Effector memory CD8-positive, alpha-beta T cell (primary cell): ENCODE data around the gene SNTB2.

Experiments used
- ATAC-seq: fragments of 150-1000 bp; cut with Tn5 transposase; replicated peaks from 2 replicates; pipeline ENCODE4 v1.10.0; 2021; ENCODE audit warnings: mild to moderate bottlenecking, moderate library complexity
- DNase-seq, 3 experiments: peaks; one replicate each; pipeline ENCODE4 v3.0.0; 2021
- H3K27ac Mint-ChIP-seq, 2 donors: one replicate each; pipeline ENCODE4 v1.8.0; 2022; ENCODE audit warnings: mild to moderate bottlenecking in 2 of 2, mixed read lengths in 2 of 2, moderate library complexity in 2 of 2
- H3K27me3 Mint-ChIP-seq, 2 donors: one replicate each; pipeline ENCODE4 v1.8.0; 2022; ENCODE audit warnings: mixed read lengths in 2 of 2
- H3K36me3 Mint-ChIP-seq: one replicate; pipeline ENCODE4 v1.8.0; 2022; ENCODE audit warnings: mild to moderate bottlenecking, moderate library complexity, mixed read lengths; ENCODE audit not compliant: insufficient read depth
- H3K4me1 Mint-ChIP-seq, 2 donors: one replicate each; pipeline ENCODE4 v1.8.0; 2022; ENCODE audit warnings: low read depth in 2 of 2, mixed read lengths in 2 of 2
- H3K4me3 Mint-ChIP-seq, 2 donors: one replicate each; pipeline ENCODE4 v1.8.0; 2022; ENCODE audit warnings: mild to moderate bottlenecking in 2 of 2, mixed read lengths in 2 of 2, moderate library complexity in 2 of 2
- H3K9me3 Mint-ChIP-seq, 2 donors: one replicate each; pipeline ENCODE4 v1.8.0; 2022; ENCODE audit warnings: mixed read lengths in 2 of 2

SNTB2 gene

DNA sequence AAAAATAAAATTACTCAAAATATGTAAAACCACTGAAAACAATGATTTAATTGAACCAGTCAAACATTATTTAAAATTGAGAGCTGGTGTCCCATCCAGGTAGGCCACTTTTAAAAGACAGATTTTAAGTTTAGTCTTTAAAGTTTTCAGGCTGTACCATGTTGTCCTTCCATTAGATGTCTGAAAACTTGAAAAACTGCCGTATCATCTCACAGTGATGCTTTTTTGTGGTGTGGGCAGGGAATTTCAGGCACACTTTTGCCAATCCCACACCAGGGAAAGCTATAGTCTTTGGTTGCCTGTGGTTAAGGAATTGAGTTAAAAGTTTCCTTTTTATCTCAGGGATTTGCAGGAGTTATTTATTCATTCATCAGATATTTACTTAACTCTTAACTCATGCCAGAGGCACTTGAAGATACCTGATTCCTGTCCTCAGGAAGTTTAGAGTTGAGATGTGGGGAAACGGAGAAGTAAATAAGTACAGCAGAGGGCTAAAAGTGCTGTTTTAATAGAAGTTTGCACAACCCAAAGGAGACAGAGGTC, 3.2 kb downstream of the SNTB2 start:
- no peaks in the 10 kb centered on the region for H3K9me3 Mint-ChIP-seq

DNA sequence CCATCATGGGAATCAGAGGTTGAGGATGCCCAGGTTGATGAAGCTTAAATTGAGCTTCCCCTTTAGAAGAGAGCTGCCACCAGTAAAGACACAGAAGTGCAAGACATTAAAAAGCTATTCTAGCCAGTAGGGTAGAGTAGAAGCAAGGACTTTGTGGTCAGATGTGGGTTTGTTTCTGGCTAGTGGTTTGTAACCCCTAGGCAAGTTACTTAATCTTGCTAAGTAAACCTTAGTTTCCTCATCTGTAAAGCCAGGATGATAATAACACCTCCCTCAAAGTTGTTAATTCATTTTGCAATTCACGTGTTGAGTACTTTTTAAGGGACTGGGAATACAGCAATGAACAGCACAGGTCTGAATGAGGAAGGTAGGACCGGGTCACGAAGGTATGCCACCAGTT, 3.6 kb downstream of the SNTB2 start:
- peak overlapping the region; percentile 68 to 73 for H3K4me3 Mint-ChIP-seq

More for the DNA sequence above, 3.2 kb downstream of the SNTB2 start:
- Mint-ChIP-seq H3K4me1 (peaks cover 41 to 64% of the 10 kb centered on the region in 2 donors), H3K36me3 (peaks cover 16% of the 10 kb centered on the region), H3K4me3 (peak overlapping the region; percentile 68 to 98), H3K27me3 (no peaks in the 10 kb centered on the region), H3K27ac (peak overlapping the region; percentile 72)
- DNase-seq (no peak), ATAC-seq (no peak)

DNA sequence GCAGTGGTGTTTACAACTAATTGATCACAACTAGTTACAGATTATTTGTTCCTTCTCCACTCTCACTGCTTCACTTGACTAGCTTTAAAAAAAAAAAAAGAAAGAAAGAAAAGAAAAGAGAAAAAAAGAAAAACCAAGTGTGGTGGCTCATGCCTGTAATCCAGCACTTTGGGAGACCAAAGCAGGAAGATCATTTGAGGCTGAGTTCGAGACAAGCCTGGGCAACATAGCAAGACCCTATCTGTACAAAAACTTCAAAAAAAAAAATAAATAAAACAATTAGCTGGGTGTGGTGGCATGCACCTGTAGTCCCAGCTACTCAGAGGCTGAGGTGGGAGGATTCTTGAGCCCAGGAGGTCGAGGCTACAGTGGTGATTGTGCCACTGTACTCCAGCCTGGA, 4.2 kb downstream of the SNTB2 start:
- ATAC-seq, result no peak
- H3K36me3 Mint-ChIP-seq, result peaks cover 16% of the 10 kb centered on the region
- H3K4me3 Mint-ChIP-seq, result peak overlapping the region; percentile 68 to 73
- H3K9me3 Mint-ChIP-seq, result no peaks in the 10 kb centered on the region
- peak overlapping the region; percentile 72 for H3K27ac Mint-ChIP-seq
- peaks cover 41 to 58% of the 10 kb centered on the region in 2 donors for H3K4me1 Mint-ChIP-seq
- no peaks in the 10 kb centered on the region for H3K27me3 Mint-ChIP-seq
- no peak for DNase-seq

More for the DNA sequence above, 3.6 kb downstream of the SNTB2 start:
- Mint-ChIP-seq H3K27me3 (no peaks in the 10 kb centered on the region), H3K4me1 (peaks cover 41 to 61% of the 10 kb centered on the region in 2 donors), H3K27ac (peak overlapping the region; percentile 72), H3K9me3 (no peaks in the 10 kb centered on the region), H3K36me3 (peaks cover 16% of the 10 kb centered on the region)
- DNase-seq (no peak), ATAC-seq (no peak)

DNA sequence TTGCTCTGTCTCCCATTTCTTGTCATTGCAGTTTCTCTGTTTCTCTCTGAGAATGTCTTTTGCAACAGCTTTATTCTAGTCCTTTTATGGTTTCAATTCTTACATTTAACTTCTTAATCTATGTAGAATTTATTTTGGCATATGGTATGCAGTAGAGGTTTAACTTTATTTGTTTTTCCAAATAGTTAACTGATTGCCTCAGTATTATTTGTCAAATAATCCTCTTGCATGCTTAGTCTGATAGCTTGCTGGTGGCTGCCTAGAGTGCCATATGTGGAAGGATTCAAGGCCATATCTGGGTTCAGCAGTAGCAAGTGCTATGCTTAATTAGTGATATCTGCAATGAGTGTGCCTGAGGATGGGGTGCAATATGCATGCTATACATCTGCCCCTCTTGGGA, 6.9 kb downstream of the SNTB2 start:
- ATAC-seq, result no peak
- H3K27me3 Mint-ChIP-seq, result no peaks in the 10 kb centered on the region
- no peak overlapping the region for H3K27ac Mint-ChIP-seq
- peaks cover 4% of the 10 kb centered on the region for H3K36me3 Mint-ChIP-seq
- H3K9me3 Mint-ChIP-seq, result no peaks in the 10 kb centered on the region
- DNase-seq, result no peak
- no peak overlapping the region for H3K4me3 Mint-ChIP-seq
- H3K4me1 Mint-ChIP-seq, result peaks cover 34 to 50% of the 10 kb centered on the region in 2 donors

DNA sequence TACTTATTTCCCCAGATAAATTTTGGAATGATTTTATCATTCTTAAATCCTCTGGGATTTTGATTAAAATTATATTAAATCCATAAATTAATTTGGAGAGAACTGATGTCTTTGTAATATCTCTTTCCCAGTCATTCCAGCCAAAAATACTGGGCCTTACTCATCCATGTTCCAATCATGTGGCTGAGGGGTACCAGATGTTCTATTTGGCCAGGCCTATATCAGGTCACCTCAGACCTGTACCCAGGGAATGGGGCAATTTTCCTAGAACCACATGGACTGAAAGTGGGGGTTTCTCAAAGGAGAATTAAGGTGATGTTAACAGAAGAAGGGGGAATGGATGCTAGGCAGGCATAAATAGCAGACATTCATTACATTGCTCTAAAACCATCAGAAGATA, 7.5 kb downstream of the SNTB2 start:
- Mint-ChIP-seq H3K9me3 (no peaks in the 10 kb centered on the region), H3K4me3 (no peak overlapping the region), H3K4me1 (peaks cover 31 to 52% of the 10 kb centered on the region in 2 donors), H3K27ac (no peak overlapping the region), H3K27me3 (no peaks in the 10 kb centered on the region), H3K36me3 (peaks cover 4% of the 10 kb centered on the region)
- DNase-seq, result no peak
- ATAC-seq, result no peak

DNA sequence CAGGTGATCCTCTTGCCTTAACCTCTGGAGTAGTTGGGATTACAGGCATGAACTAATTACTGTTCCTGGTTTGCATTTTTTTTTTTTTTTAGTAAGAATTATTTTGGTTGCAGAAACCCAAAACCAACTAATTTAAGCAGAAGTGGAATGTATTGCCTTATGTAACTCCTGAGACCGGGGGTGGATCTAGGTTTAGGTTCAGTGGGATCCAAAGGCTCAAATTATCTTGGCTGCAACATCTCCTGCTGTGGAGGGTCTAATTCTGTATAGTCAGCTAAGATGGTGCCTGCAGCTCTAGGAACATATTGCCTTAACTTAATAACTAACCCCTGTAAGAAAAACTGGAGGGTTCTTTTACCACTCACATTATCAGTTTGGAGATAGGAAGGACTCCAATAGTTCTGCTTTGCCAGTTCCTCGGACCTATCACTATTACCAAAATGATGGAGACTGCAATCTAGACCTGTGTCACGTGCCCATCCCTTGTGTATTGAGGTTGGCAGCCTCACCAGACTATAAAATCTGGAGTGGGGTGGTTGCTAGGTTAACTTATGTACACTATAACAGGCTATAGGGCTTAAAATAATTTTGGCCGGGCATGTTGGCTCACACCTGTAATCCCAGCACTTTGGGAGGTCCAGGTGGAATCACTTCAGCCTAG, 8.5 kb downstream of the SNTB2 start:
- ATAC-seq (no peak), DNase-seq (no peak)
- Mint-ChIP-seq H3K4me1 (peaks cover 28 to 56% of the 10 kb centered on the region in 2 donors), H3K9me3 (no peaks in the 10 kb centered on the region), H3K27me3 (no peaks in the 10 kb centered on the region), H3K4me3 (no peak overlapping the region), H3K27ac (no peak overlapping the region), H3K36me3 (peaks cover 8% of the 10 kb centered on the region)

DNA sequence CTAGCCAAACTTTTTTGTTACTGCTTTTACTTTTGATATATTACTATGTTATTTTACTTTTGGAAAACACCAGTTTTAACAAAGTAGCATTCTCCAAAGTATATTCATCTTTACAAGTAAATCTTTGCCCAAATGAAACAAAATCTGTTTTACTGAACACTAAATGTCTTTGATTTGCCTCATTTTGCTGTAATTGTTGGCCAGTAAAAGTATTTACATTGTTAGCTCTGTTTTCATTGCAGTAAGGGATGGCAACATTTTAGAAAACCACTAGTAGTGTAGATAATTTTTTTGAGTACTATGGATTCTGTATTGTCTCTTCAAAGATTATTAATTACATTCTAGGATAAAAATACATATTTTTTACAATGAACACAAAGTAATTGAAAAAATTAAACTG, 10.6 kb downstream of the SNTB2 start:
- peaks cover 21 to 46% of the 10 kb centered on the region in 2 donors for H3K4me1 Mint-ChIP-seq
- H3K36me3 Mint-ChIP-seq, result peaks cover 8% of the 10 kb centered on the region
- no peak overlapping the region for H3K4me3 Mint-ChIP-seq
- no peaks in the 10 kb centered on the region for H3K27me3 Mint-ChIP-seq
- ATAC-seq, result no peak
- no peaks in the 10 kb centered on the region for H3K9me3 Mint-ChIP-seq
- H3K27ac Mint-ChIP-seq, result peak overlapping the region in 1 of 2 donors; percentile 7
- no peak for DNase-seq

DNA sequence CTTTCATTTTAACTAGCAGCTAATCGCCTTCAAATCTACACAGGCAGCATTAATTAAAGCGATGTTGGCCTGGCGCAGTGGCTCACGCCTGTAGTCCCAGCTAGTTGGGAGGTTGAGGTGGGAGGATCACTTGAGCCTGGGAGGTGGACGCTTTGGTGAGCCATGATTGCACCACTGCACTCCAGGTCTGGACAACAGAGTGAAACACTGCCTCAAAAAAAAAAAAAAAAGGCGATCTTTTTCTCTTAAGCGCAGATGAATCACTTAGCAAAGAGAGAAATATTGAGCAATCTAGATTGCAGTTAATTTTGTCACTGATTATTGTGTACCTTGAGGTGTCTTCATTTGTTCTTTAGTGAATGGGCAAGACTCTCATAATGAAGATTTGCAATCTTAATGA, 12.4 kb downstream of the SNTB2 start:
- Mint-ChIP-seq H3K4me3 (no peak overlapping the region), H3K27me3 (no peaks in the 10 kb centered on the region), H3K4me1 (peaks cover 20 to 34% of the 10 kb centered on the region in 2 donors), H3K27ac (no peak overlapping the region), H3K9me3 (no peaks in the 10 kb centered on the region), H3K36me3 (peaks cover 5% of the 10 kb centered on the region)
- ATAC-seq (no peak), DNase-seq (no peak)

DNA sequence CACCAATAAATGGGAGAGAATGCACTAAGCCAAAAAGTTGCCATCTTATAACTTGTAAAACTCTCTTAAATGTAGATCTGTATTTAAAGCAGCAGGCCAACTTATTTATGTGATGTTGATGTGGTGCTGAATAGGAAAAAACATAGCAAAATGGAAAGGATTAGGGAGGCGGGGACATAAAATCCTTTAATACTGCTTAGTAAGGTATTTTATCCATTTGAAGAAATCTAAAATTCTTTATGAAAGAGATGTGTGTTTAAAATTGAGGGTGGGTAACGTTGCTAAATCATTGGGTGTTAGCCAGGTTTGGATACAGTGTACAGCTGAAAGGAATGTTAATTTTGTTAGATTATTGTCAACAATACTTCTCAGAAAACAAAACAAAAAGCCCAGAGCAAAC, 14.3 kb downstream of the SNTB2 start:
- H3K4me1 Mint-ChIP-seq, result peaks cover 20 to 38% of the 10 kb centered on the region in 2 donors
- H3K36me3 Mint-ChIP-seq, result peaks cover 5% of the 10 kb centered on the region
- ATAC-seq (no peak), DNase-seq (no peak)
- H3K27me3 Mint-ChIP-seq, result no peaks in the 10 kb centered on the region
- no peaks in the 10 kb centered on the region for H3K9me3 Mint-ChIP-seq
- H3K27ac Mint-ChIP-seq, result peak overlapping the region in 1 of 2 donors; percentile 69
- H3K4me3 Mint-ChIP-seq, result no peak overlapping the region

DNA sequence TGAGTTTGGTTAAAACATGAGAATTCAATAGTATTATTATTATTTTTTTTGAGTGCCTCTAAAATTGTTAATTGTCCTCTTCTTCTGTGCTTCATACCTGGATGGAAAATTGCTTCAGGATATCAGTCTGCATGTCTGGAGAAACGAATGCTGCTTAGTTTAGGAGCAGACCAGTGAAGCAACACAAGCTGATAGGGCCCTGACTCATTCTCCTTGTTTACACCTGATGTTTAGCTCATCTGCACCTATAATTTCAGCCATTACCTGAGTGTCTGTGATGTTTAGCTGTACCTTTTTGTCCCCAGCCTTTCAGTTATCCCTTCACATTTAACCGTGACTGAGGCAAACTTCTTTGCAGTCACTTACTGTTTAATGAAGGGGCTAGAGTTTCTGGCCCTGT, 14.8 kb downstream of the SNTB2 start:
- Mint-ChIP-seq H3K4me3 (no peak overlapping the region), H3K9me3 (no peaks in the 10 kb centered on the region), H3K4me1 (peaks cover 19 to 36% of the 10 kb centered on the region in 2 donors), H3K27me3 (no peaks in the 10 kb centered on the region), H3K36me3 (peaks cover 5% of the 10 kb centered on the region), H3K27ac (peak overlapping the region; percentile 59 to 69)
- ATAC-seq, result no peak
- DNase-seq, result no peak

DNA sequence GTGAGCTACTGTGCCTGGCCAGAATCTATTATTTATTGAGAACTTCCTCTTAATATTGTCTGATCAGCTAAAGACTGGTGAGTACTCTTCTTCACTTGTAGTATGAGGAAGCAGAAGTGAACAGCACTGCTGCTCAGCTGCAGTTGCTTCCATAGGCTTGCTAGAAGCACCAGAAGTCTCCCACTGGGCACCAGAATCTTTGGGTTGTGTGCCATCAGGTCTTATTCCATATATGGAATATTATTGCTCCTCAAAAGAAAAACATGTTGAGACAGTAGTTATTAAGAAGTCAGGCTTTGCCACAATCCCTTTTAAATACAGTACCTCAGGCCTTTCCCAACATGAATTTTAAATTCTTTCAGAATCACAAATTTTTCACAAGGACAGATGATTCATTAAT, 17.2 kb downstream of the SNTB2 start:
- Mint-ChIP-seq H3K4me1 (peaks cover 11 to 27% of the 10 kb centered on the region in 2 donors), H3K36me3 (peaks cover 5% of the 10 kb centered on the region), H3K9me3 (no peaks in the 10 kb centered on the region), H3K27ac (peak overlapping the region in 1 of 2 donors; percentile 8), H3K4me3 (no peak overlapping the region), H3K27me3 (no peaks in the 10 kb centered on the region)
- ATAC-seq, result no peak
- no peak for DNase-seq

DNA sequence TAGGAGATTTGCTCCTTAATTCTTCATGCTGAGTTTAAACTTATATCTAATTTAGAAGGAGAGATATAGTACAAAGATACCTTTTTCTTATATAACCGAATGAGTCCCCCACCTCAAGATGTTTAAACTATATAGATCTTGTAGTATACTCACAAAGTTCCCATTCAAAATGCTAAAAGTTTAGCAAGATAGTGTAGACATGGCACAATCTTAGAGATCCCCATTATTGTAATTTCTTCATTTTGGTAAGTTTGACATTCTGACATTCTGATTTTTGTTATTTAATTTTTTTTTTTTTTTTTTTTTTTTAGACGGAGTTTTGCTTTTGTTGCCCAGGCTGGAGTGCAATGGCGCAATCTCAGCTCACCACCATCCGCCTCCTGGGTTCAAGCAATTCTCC, 22.8 kb downstream of the SNTB2 start:
- Mint-ChIP-seq H3K4me1 (peaks cover 5 to 18% of the 10 kb centered on the region in 2 donors), H3K27ac (peak overlapping the region in 1 of 2 donors; percentile 35), H3K9me3 (no peaks in the 10 kb centered on the region), H3K4me3 (no peak overlapping the region), H3K27me3 (no peaks in the 10 kb centered on the region), H3K36me3 (no peaks in the 10 kb centered on the region)
- ATAC-seq, result no peak
- no peak for DNase-seq

DNA sequence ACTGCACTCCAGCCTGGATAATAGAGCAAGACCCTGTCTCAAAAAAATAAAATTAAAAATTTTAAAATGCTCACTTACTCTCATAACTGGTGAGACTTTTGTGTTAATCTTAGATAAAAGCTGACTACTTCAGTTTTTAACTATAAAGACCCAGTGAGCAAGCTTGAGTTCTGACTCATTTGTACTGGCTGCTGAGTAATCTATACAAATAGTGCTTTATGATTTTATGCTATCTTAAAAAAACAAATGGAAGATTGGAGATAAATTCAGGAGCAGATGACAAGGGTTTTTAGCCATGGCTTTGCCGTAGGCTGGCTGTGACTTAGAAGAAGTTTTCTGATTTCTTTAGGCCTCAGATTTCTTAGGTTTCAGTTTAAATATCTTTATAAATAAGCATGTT, 30.5 kb downstream of the SNTB2 start:
- H3K9me3 Mint-ChIP-seq, result no peaks in the 10 kb centered on the region
- DNase-seq (no peak), ATAC-seq (no peak)
- peaks cover 10 to 24% of the 10 kb centered on the region in 2 donors for H3K4me1 Mint-ChIP-seq
- no peaks in the 10 kb centered on the region for H3K27me3 Mint-ChIP-seq
- no peaks in the 10 kb centered on the region for H3K36me3 Mint-ChIP-seq
- no peak overlapping the region for H3K4me3 Mint-ChIP-seq
- peak overlapping the region in 1 of 2 donors; percentile 38 for H3K27ac Mint-ChIP-seq

DNA sequence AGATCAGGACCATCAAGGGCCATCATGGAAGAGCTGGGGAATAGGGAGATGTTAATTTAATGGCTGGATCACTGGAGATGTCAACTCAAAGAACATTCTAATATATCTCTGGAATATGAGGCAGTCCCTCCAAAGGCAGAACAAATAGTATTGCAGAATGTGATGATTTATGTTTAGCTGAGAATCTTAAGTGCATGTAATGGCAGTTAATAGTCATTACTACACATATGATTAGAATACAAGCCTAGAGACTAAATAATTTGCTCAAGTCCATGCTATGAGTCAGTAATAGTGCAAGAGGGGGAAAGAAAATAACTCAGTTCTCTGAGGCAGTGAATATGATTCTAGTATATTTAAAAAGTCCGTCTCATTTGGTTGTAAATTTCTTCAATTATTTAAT, 32.3 kb downstream of the SNTB2 start:
- no peaks in the 10 kb centered on the region for H3K27me3 Mint-ChIP-seq
- no peaks in the 10 kb centered on the region for H3K9me3 Mint-ChIP-seq
- peaks cover 7% of the 10 kb centered on the region for H3K36me3 Mint-ChIP-seq

More for the DNA sequence above, 32.3 kb downstream of the SNTB2 start:
- Mint-ChIP-seq H3K4me3 (no peak overlapping the region), H3K27ac (peak overlapping the region in 1 of 2 donors; percentile 62), H3K4me1 (peaks cover 15 to 27% of the 10 kb centered on the region in 2 donors)
- DNase-seq (no peak), ATAC-seq (no peak)
